PC-9 (cell line): ENCODE results near the gene CTDSP2.

Source experiments
- CTCF ChIP-seq: fragments of 200-600 bp; sonication (generic); conservative IDR thresholded peaks from 2 replicates; pipeline ENCODE4 v1.6.1; 2017; ENCODE audit warnings: mixed run types, antibody characterized with exemption, mild to moderate bottlenecking, moderate library complexity
- EZH2 ChIP-seq: fragments of 200-600 bp; sonication (generic); IDR thresholded peaks from 2 replicates; pipeline ENCODE4 v1.8.0; 2017; ENCODE audit warnings: antibody characterized with exemption, low read depth

GRCh38 chr12:57775044-57775443, 71.5 kb downstream of the CTDSP2 start:
- no peak for TF ChIP-seq CTCF
- no peak for TF ChIP-seq EZH2
